Hepatocyte (in vitro differentiated cells): ENCODE data around the gene TIE1. TPM values are rescaled to one million over a fixed set of nuclear protein-coding genes. Genes with fewer than 3 reads are reported as not detected.

Experiments
- DNase-seq: peaks from one replicate; pipeline ENCODE4 v3.0.0-alpha.2; 2016; ENCODE audit warnings: low spot score
- H2AFZ ChIP-seq: fragments of 200-600 bp; sonication (generic); 2 replicates; pipeline ENCODE4 v1.6.0; 2016; ENCODE audit warnings: antibody characterized with exemption, mild to moderate bottlenecking
- H3K27ac ChIP-seq: fragments of 200-600 bp; sonication (generic); 2 replicates; pipeline ENCODE4 v1.5.1; 2016; ENCODE audit warnings: mild to moderate bottlenecking
- H3K27me3 ChIP-seq: fragments of 200-600 bp; sonication (generic); 2 replicates; pipeline ENCODE4 v1.6.1; 2016
- H3K36me3 ChIP-seq: fragments of 200-600 bp; sonication (generic); replicated peaks from 2 replicates; pipeline ENCODE4 v1.5.1; 2016; ENCODE audit warnings: low read depth; ENCODE audit not compliant: insufficient read depth
- H3K4me1 ChIP-seq: fragments of 200-600 bp; sonication (generic); 2 replicates; pipeline ENCODE4 v1.5.1; 2016; ENCODE audit warnings: mild to moderate bottlenecking, moderate library complexity; ENCODE audit not compliant: insufficient read depth
- H3K4me2 ChIP-seq: fragments of 200-600 bp; sonication (generic); 2 replicates; pipeline ENCODE4 v1.6.0; 2016
- H3K4me3 ChIP-seq: fragments of 200-600 bp; sonication (generic); 2 replicates; pipeline ENCODE4 v1.5.1; 2016; ENCODE audit warnings: mild to moderate bottlenecking
- H3K79me2 ChIP-seq: fragments of 200-600 bp; sonication (generic); 2 replicates; pipeline ENCODE4 v1.6.0; 2017; ENCODE audit warnings: mild to moderate bottlenecking
- H3K9me2 ChIP-seq: fragments of 200-600 bp; sonication (generic); replicated peaks from 2 replicates; pipeline ENCODE4 v1.6.0; 2017; ENCODE audit warnings: mild to moderate bottlenecking; ENCODE audit not compliant: insufficient read depth
- H3K9me3 ChIP-seq: fragments of 200-600 bp; sonication (generic); 2 replicates; pipeline ENCODE4 v1.5.1; 2016; ENCODE audit warnings: low read depth, mild to moderate bottlenecking
- H4K20me1 ChIP-seq: fragments of 200-600 bp; sonication (generic); 2 replicates; pipeline ENCODE4 v1.6.0; 2016; ENCODE audit warnings: mild to moderate bottlenecking; ENCODE audit not compliant: insufficient read depth, poor library complexity, severe bottlenecking
- EZH2 ChIP-seq: fragments of 200-600 bp; sonication (generic); IDR thresholded peaks from 2 replicates; pipeline ENCODE4 v1.6.1; 2016; ENCODE audit warnings: antibody characterized with exemption, mild to moderate bottlenecking, borderline replicate concordance
- EZH2phosphoT487 ChIP-seq: fragments of 200-600 bp; sonication (generic); IDR thresholded peaks from one replicate; pipeline ENCODE4 v1.6.1; 2018; ENCODE audit warnings: antibody characterized with exemption, mild to moderate bottlenecking, low read depth, moderate library complexity; ENCODE audit not compliant: unreplicated experiment, severe bottlenecking
- WGBS: methylation state at CpG from one replicate; pipeline ENCODE4 v1.1.6; 2016; ENCODE audit warnings: low lambda C conversion rate; ENCODE audit errors: missing lambda C conversion rate; 5-methylcytosine and 5-hydroxymethylcytosine counted together
- polyA plus RNA-seq: library from polyadenylated mRNA; unstranded; fragments of >200 nt; fragmentation: Nextera tagmentation; extraction: Ambion mirVana; gene quantifications from 2 replicates; pipeline ENCODE4 v1.2.1, GENCODE V29; 2016
- total RNA-seq: library from RNA; depleted of rRNA; stranded (reverse); fragments of >200 nt; gene quantifications from 2 replicates; pipeline ENCODE4 v1.2.3, GENCODE V29; 2014
- TF ChIP-seq, protein P1 (sequence below): fragments of 200-600 bp; sonication (generic); IDR thresholded peaks from 2 replicates; pipeline ENCODE4 v1.5.1; 2016; ENCODE audit warnings: antibody characterized with exemption, mild to moderate bottlenecking; ENCODE audit not compliant: poor library complexity

The TIE1 gene
- total and polyA plus RNA-seq, 2 experiments from 2014 or later, result 0.33 to 1.2 TPM

DNA sequence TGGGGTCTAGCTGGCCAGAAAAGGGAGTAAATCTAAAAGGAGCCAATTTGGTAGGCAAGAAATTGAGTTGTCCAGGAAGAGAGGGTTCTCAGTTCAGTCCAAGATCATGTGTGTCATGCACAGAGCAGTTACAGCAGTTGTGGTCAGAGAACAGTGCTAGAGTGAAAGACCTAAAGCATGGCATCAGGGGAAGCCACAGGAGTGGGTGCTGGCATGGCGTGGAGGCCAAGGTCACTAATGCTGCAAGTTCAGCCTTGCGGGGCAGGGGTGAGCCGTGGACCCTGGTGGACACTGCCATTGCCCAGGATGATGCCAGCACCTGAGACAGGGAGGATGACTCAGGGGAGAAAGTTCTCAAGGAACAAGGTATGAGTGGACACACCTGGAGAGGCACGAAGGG, 47.6 kb upstream of the TIE1 start:
- Histone ChIP-seq H3K79me2 (no peaks in the 10 kb centered on the region), H2AFZ (no peak overlapping the region), H4K20me1 (no peaks in the 10 kb centered on the region), H3K4me2 (no peak overlapping the region), H3K9me2 (no peaks in the 10 kb centered on the region), H3K27me3 (no peaks in the 10 kb centered on the region), H3K36me3 (no peaks in the 10 kb centered on the region), H3K27ac (no peak overlapping the region), H3K4me1 (no peaks in the 10 kb centered on the region), H3K9me3 (no peaks in the 10 kb centered on the region), H3K4me3 (no peak overlapping the region)
- WGBS, result 96% methylated on average over 4 of the region's 4 CpGs
- no peak for DNase-seq
- TF ChIP-seq EZH2 (no peak), EZH2phosphoT487 (no peak)
- TF ChIP-seq, protein P1, sequence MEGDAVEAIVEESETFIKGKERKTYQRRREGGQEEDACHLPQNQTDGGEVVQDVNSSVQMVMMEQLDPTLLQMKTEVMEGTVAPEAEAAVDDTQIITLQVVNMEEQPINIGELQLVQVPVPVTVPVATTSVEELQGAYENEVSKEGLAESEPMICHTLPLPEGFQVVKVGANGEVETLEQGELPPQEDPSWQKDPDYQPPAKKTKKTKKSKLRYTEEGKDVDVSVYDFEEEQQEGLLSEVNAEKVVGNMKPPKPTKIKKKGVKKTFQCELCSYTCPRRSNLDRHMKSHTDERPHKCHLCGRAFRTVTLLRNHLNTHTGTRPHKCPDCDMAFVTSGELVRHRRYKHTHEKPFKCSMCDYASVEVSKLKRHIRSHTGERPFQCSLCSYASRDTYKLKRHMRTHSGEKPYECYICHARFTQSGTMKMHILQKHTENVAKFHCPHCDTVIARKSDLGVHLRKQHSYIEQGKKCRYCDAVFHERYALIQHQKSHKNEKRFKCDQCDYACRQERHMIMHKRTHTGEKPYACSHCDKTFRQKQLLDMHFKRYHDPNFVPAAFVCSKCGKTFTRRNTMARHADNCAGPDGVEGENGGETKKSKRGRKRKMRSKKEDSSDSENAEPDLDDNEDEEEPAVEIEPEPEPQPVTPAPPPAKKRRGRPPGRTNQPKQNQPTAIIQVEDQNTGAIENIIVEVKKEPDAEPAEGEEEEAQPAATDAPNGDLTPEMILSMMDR, result no peak

DNA sequence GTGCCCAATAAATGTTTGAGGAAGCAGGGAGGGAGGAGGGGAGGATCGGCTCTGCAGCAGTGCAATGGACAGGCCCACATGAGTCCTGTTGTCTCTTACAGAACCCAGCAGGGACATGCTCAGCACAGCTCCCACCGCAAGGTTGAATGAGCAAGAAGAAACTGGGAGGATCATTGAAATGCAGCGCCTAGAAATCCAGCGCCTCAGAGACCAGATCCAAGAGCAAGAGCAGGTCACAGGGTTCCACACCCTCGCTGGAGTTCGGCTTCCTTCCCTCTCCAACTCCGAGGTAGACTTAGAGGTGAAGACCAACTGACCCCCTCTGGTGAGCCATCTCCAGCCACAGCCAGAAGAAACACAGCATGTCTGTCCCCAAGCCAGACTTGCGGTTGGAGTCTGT, 46.9 kb upstream of the TIE1 start:
- no peaks in the 10 kb centered on the region for H3K36me3 ChIP-seq
- H3K79me2 ChIP-seq, result no peaks in the 10 kb centered on the region
- no peak overlapping the region for H2AFZ ChIP-seq
- H3K27ac ChIP-seq, result no peak overlapping the region
- H3K27me3 ChIP-seq, result no peaks in the 10 kb centered on the region
- no peak overlapping the region for H3K4me2 ChIP-seq
- 93% methylated on average over 8 of the region's 8 CpGs for WGBS
- DNase-seq, result no peak
- H3K9me3 ChIP-seq, result no peaks in the 10 kb centered on the region
- H3K4me1 ChIP-seq, result no peaks in the 10 kb centered on the region
- no peaks in the 10 kb centered on the region for H4K20me1 ChIP-seq
- no peak overlapping the region for H3K4me3 ChIP-seq
- no peaks in the 10 kb centered on the region for H3K9me2 ChIP-seq
- no peak for TF ChIP-seq EZH2
- no peak for TF ChIP-seq EZH2phosphoT487
- TF ChIP-seq, protein P1, result no peak

DNA sequence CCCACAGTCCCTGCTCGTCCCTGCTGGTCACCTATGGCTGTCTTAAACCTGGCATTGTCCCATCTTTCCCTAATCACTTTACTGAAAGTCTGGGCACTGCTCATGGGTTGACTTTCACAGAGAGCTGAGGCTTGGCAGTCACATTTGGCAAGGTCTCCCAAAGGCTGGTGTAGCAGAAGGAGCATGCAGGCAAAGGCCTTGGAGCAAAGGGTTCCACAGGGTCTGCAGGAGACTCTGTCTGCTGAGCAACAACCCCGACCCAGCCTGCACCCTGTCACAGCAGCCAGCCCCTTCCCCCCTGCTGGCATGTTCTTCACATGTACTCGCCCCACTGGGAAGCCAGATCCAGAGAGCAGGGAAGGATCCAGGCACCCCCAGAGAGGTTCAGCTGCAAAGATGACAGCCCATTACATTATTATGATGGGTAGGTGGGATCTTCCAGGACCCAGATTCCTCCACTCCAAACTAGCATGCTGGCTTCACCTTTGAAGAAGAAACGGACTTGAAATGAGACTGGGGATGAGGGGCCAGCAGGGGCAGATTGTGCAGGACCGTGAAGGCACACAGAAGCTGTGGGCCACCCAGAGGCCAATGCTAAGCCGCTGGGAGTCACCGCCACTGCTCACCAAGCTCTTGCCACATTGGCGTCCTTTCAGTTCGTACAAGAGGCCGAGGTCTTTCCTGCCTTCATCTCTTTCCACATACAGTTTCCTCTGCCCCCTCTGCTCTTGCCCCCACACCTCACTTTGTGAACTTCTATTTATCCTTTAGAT, 45.2 kb upstream of the TIE1 start:
- H3K4me1 ChIP-seq, result no peaks in the 10 kb centered on the region
- no peak overlapping the region for H3K4me3 ChIP-seq
- no peaks in the 10 kb centered on the region for H3K9me2 ChIP-seq
- no peaks in the 10 kb centered on the region for H3K36me3 ChIP-seq
- no peak overlapping the region for H3K27ac ChIP-seq
- H3K27me3 ChIP-seq, result no peaks in the 10 kb centered on the region
- TF ChIP-seq EZH2phosphoT487, result no peak
- TF ChIP-seq EZH2, result no peak
- TF ChIP-seq, protein P1, result no peak
- H2AFZ ChIP-seq, result no peak overlapping the region
- 75% methylated on average over 10 of the region's 10 CpGs for WGBS
- no peaks in the 10 kb centered on the region for H3K9me3 ChIP-seq
- DNase-seq, result no peak
- no peaks in the 10 kb centered on the region for H4K20me1 ChIP-seq
- H3K79me2 ChIP-seq, result no peaks in the 10 kb centered on the region
- no peak overlapping the region for H3K4me2 ChIP-seq
